Measurements from ENCODE around the gene CFAP61.

CFAP61 gene

DNA sequence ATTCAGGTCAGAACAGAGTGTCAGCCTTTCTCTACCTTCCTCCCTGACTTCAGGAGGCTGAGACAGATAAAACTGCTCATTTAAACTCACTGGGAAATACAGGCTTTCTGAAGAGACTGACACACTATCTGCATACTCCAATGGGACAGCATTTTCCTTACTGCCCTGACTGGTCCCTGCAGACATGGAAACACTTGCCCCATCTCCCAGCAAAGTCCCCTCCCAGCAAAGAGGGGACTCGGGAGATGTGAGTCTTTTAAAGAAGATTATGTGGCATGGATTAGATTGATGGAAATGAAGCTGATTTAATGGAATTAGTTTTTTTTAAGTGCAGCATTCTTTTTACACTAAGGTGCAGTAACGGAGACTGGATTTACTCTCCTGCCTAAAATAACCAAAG lies 90.8 kb downstream of the CFAP61 start:
- Histone ChIP-seq H3K23ac (ENCODE audit: low read length in 2 of 2) (no peak overlapping the region), H2BK5ac (ENCODE audit: low read depth, low read length, poor library complexity, severe bottlenecking) (no peak overlapping the region), H4K8ac (ENCODE audit: low read length) (no peak overlapping the region), H3K27me3 (ENCODE audit: control insufficient read depth in 1 of 2, insufficient read depth in 1 of 2, low read length in 2 of 2) (no peaks in the 10 kb centered on the region), H3K14ac (ENCODE audit: low read length in 2 of 2) (no peak overlapping the region), H3K9ac (ENCODE audit: low read length) (no peak overlapping the region), H3K4ac (ENCODE audit: low read depth in 1 of 2, low read length in 2 of 2) (no peak overlapping the region), H2AK5ac (ENCODE audit: low read length, severe bottlenecking) (no peak overlapping the region), H4K91ac (ENCODE audit: low read length) (no peak overlapping the region), H2BK12ac (ENCODE audit: low read length in 2 of 2) (no peak overlapping the region), H2AFZ (ENCODE audit: low read depth, low read length) (no peak overlapping the region), H2BK15ac (ENCODE audit: low read depth, poor library complexity, severe bottlenecking) (no peak overlapping the region), H3K27ac (ENCODE audit: low read length, poor library complexity, severe bottlenecking) (no peak overlapping the region), H3K9me3 (ENCODE audit: control insufficient read depth, low read length) (peaks cover 15% of the 10 kb centered on the region), H3K4me3 (ENCODE audit: insufficient read depth in 1 of 2, low read depth in 1 of 2, low read length in 2 of 2) (no peak overlapping the region), H2BK120ac (ENCODE audit: low read depth, low read length) (no peak overlapping the region), H3K36me3 (ENCODE audit: control insufficient read depth in 1 of 2, insufficient read depth in 2 of 2, low read depth in 1 of 2, low read length in 2 of 2) (no peaks in the 10 kb centered on the region), H3K18ac (ENCODE audit: low read depth in 1 of 2, low read length in 2 of 2) (no peak overlapping the region), H3K4me2 (ENCODE audit: low read length, poor library complexity, severe bottlenecking) (no peak overlapping the region), H3K4me1 (ENCODE audit: control insufficient read depth, insufficient read depth, low read depth, low read length) (no peaks in the 10 kb centered on the region), H3K79me1 (replicated peaks; ENCODE audit: low read length, poor library complexity, severe bottlenecking) (no peaks in the 10 kb centered on the region)
- 92% methylated on average over 1 of the region's 2 CpGs for WGBS
- DNase-seq, result no peak

- no peaks in the 10 kb centered on the region for H3K79me1 ChIP-seq (replicated peaks; ENCODE audit: low read length, poor library complexity, severe bottlenecking)
- no peak overlapping the region for H2BK120ac ChIP-seq (ENCODE audit: low read depth, low read length)
- no peak overlapping the region for H2BK15ac ChIP-seq (ENCODE audit: low read depth, poor library complexity, severe bottlenecking)
- H2AFZ ChIP-seq (ENCODE audit: low read depth, low read length), result no peak overlapping the region
- no peak overlapping the region for H3K27ac ChIP-seq (ENCODE audit: low read length, poor library complexity, severe bottlenecking)
- DNase-seq, result no peak
- H4K8ac ChIP-seq (ENCODE audit: low read length), result no peak overlapping the region
- H2BK12ac ChIP-seq (ENCODE audit: low read length in 2 of 2), result no peak overlapping the region
- H3K4me2 ChIP-seq (ENCODE audit: low read length, poor library complexity, severe bottlenecking), result no peak overlapping the region
- 72% methylated on average over 2 of the region's 2 CpGs for WGBS
- H3K9me3 ChIP-seq (ENCODE audit: control insufficient read depth, low read length), result peaks cover 15% of the 10 kb centered on the region
- H4K91ac ChIP-seq (ENCODE audit: low read length), result no peak overlapping the region
- no peak overlapping the region for H3K23ac ChIP-seq (ENCODE audit: low read length in 2 of 2)
- H3K36me3 ChIP-seq (ENCODE audit: control insufficient read depth in 1 of 2, insufficient read depth in 2 of 2, low read depth in 1 of 2, low read length in 2 of 2), result no peaks in the 10 kb centered on the region
- no peak overlapping the region for H3K4me3 ChIP-seq (ENCODE audit: insufficient read depth in 1 of 2, low read depth in 1 of 2, low read length in 2 of 2)
- H3K27me3 ChIP-seq (ENCODE audit: control insufficient read depth in 1 of 2, insufficient read depth in 1 of 2, low read length in 2 of 2), result no peaks in the 10 kb centered on the region
- no peak overlapping the region for H3K9ac ChIP-seq (ENCODE audit: low read length)
- no peak overlapping the region for H2BK5ac ChIP-seq (ENCODE audit: low read depth, low read length, poor library complexity, severe bottlenecking)
- H3K4ac ChIP-seq (ENCODE audit: low read depth in 1 of 2, low read length in 2 of 2), result no peak overlapping the region
- no peaks in the 10 kb centered on the region for H3K4me1 ChIP-seq (ENCODE audit: control insufficient read depth, insufficient read depth, low read depth, low read length)
- no peak overlapping the region for H2AK5ac ChIP-seq (ENCODE audit: low read length, severe bottlenecking)
- no peak overlapping the region for H3K18ac ChIP-seq (ENCODE audit: low read depth in 1 of 2, low read length in 2 of 2)
- H3K14ac ChIP-seq (ENCODE audit: low read length in 2 of 2), result no peak overlapping the region
These were observed 91.3 kb downstream of the CFAP61 start for GRCh38 chr20:20143646-20144045.

DNA sequence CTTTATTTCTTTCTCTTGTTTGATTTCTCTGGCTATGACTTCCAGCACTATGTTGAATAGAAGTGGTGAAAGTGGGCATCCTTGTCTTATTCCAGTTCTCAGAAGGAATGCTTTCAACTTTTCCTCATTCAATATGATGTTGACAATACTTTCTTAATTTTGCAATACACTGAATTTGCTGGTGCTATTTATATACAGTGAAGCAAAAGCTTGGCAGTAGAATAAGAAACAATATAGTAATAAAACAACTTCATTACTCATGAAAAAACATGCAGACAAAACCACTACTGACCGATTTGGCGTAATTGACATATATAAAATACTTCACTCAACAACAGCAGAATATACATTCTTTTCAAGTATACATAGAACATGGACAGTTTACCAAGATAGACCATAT lies 96.4 kb downstream of the CFAP61 start:
- Histone ChIP-seq H3K79me1 (replicated peaks; ENCODE audit: low read length, poor library complexity, severe bottlenecking) (no peaks in the 10 kb centered on the region), H3K9ac (ENCODE audit: low read length) (no peak overlapping the region), H3K4me2 (ENCODE audit: low read length, poor library complexity, severe bottlenecking) (no peak overlapping the region), H2BK120ac (ENCODE audit: low read depth, low read length) (no peak overlapping the region), H3K23ac (ENCODE audit: low read length in 2 of 2) (no peak overlapping the region), H2AFZ (ENCODE audit: low read depth, low read length) (no peak overlapping the region), H3K14ac (ENCODE audit: low read length in 2 of 2) (no peak overlapping the region), H3K4me1 (ENCODE audit: control insufficient read depth, insufficient read depth, low read depth, low read length) (no peaks in the 10 kb centered on the region), H3K18ac (ENCODE audit: low read depth in 1 of 2, low read length in 2 of 2) (no peak overlapping the region), H2AK5ac (ENCODE audit: low read length, severe bottlenecking) (no peak overlapping the region), H3K4me3 (ENCODE audit: insufficient read depth in 1 of 2, low read depth in 1 of 2, low read length in 2 of 2) (no peak overlapping the region), H3K27me3 (ENCODE audit: control insufficient read depth in 1 of 2, insufficient read depth in 1 of 2, low read length in 2 of 2) (no peaks in the 10 kb centered on the region), H3K27ac (ENCODE audit: low read length, poor library complexity, severe bottlenecking) (no peak overlapping the region), H4K91ac (ENCODE audit: low read length) (no peak overlapping the region), H3K36me3 (ENCODE audit: control insufficient read depth in 1 of 2, insufficient read depth in 2 of 2, low read depth in 1 of 2, low read length in 2 of 2) (no peaks in the 10 kb centered on the region), H3K9me3 (ENCODE audit: control insufficient read depth, low read length) (peaks cover 17% of the 10 kb centered on the region), H2BK5ac (ENCODE audit: low read depth, low read length, poor library complexity, severe bottlenecking) (no peak overlapping the region), H3K4ac (ENCODE audit: low read depth in 1 of 2, low read length in 2 of 2) (no peak overlapping the region), H4K8ac (ENCODE audit: low read length) (no peak overlapping the region), H2BK12ac (ENCODE audit: low read length in 2 of 2) (no peak overlapping the region), H2BK15ac (ENCODE audit: low read depth, poor library complexity, severe bottlenecking) (no peak overlapping the region)
- WGBS, result 78% methylated on average over 2 of the region's 2 CpGs
- DNase-seq, result no peak

GRCh38 chr20:20150241-20150640 lies 97.9 kb downstream of the CFAP61 start:
- Histone ChIP-seq H3K36me3 (ENCODE audit: control insufficient read depth in 1 of 2, insufficient read depth in 2 of 2, low read depth in 1 of 2, low read length in 2 of 2) (no peaks in the 10 kb centered on the region), H2BK15ac (ENCODE audit: low read depth, poor library complexity, severe bottlenecking) (no peak overlapping the region), H2BK120ac (ENCODE audit: low read depth, low read length) (no peak overlapping the region), H3K14ac (ENCODE audit: low read length in 2 of 2) (no peak overlapping the region), H2AK5ac (ENCODE audit: low read length, severe bottlenecking) (no peak overlapping the region), H3K9me3 (ENCODE audit: control insufficient read depth, low read length) (peaks cover 14% of the 10 kb centered on the region), H3K9ac (ENCODE audit: low read length) (no peak overlapping the region), H3K27ac (ENCODE audit: low read length, poor library complexity, severe bottlenecking) (no peak overlapping the region), H3K23ac (ENCODE audit: low read length in 2 of 2) (no peak overlapping the region), H2BK12ac (ENCODE audit: low read length in 2 of 2) (no peak overlapping the region), H3K4ac (ENCODE audit: low read depth in 1 of 2, low read length in 2 of 2) (no peak overlapping the region), H3K27me3 (ENCODE audit: control insufficient read depth in 1 of 2, insufficient read depth in 1 of 2, low read length in 2 of 2) (no peaks in the 10 kb centered on the region), H3K4me3 (ENCODE audit: insufficient read depth in 1 of 2, low read depth in 1 of 2, low read length in 2 of 2) (no peak overlapping the region), H3K4me2 (ENCODE audit: low read length, poor library complexity, severe bottlenecking) (no peak overlapping the region), H3K4me1 (ENCODE audit: control insufficient read depth, insufficient read depth, low read depth, low read length) (no peaks in the 10 kb centered on the region), H4K8ac (ENCODE audit: low read length) (no peak overlapping the region), H2AFZ (ENCODE audit: low read depth, low read length) (no peak overlapping the region), H3K79me1 (replicated peaks; ENCODE audit: low read length, poor library complexity, severe bottlenecking) (no peaks in the 10 kb centered on the region), H3K18ac (ENCODE audit: low read depth in 1 of 2, low read length in 2 of 2) (no peak overlapping the region), H4K91ac (ENCODE audit: low read length) (no peak overlapping the region), H2BK5ac (ENCODE audit: low read depth, low read length, poor library complexity, severe bottlenecking) (no peak overlapping the region)
- WGBS, result 45% methylated on average over 2 of the region's 2 CpGs
- no peak for DNase-seq
